Spinal cord (tissue), 10 donors: Measurements from ENCODE around the gene PAX2. TPM values are rescaled to one million over a fixed set of nuclear protein-coding genes. Genes with fewer than 3 reads are reported as not detected.

Experiments
- DNase-seq, 6 donors: peaks; one replicate each; pipeline versions ENCODE4 v3.0.0 to v3.0.0-alpha.2; 2013 to 2015; ENCODE audit warnings: low spot score in 6 of 6, low read depth in 4 of 6
- H3K27ac ChIP-seq: one replicate; pipeline ENCODE4 v1.5.1; 2013; ENCODE audit warnings: low read depth, low read length, control low read depth
- H3K27me3 ChIP-seq: one replicate; pipeline ENCODE4 v1.6.1; 2013; ENCODE audit warnings: low read length; ENCODE audit not compliant: control insufficient read depth, insufficient read depth
- H3K36me3 ChIP-seq: one replicate; pipeline ENCODE4 v1.6.1; 2013; ENCODE audit warnings: low read length; ENCODE audit not compliant: control insufficient read depth, insufficient read depth
- H3K4me1 ChIP-seq: one replicate; pipeline ENCODE4 v1.6.1; 2013; ENCODE audit warnings: low read length; ENCODE audit not compliant: control insufficient read depth, insufficient read depth
- H3K4me3 ChIP-seq: one replicate; pipeline ENCODE4 v1.5.1; 2013; ENCODE audit warnings: low read depth, low read length, control low read depth
- H3K9me3 ChIP-seq: one replicate; pipeline ENCODE4 v1.6.1; 2013; ENCODE audit warnings: low read length; ENCODE audit not compliant: control insufficient read depth, insufficient read depth
- WGBS: methylation state at CpG from one replicate; pipeline ENCODE4 v1.1.5; 2013; ENCODE audit warnings: missing lambda C conversion rate; ENCODE audit not compliant: insufficient coverage; 5-methylcytosine and 5-hydroxymethylcytosine counted together
- polyA plus RNA-seq, 2 donors: library from polyadenylated mRNA; unstranded; fragments of 120-200 nt; gene quantifications; one replicate each; pipeline ENCODE4 v1.2.1, GENCODE V29; 2013; ENCODE audit not compliant: insufficient read length in 2 of 2
- total RNA-seq, 2 donors: library from RNA; depleted of rRNA in 1 of 2; stranded (reverse); fragments of 120-200 nt in 1 of 2; fragments of >200 nt in 1 of 2; gene quantifications; one replicate each; pipeline versions ENCODE4 v1.2.3 to v1.2.4, GENCODE V29; 2013 to 2014
- donor health status: healthy.

PAX2 gene
- total and polyA plus RNA-seq, 4 donors: 1.9 to 54.8 (median 29.3) TPM

DNA sequence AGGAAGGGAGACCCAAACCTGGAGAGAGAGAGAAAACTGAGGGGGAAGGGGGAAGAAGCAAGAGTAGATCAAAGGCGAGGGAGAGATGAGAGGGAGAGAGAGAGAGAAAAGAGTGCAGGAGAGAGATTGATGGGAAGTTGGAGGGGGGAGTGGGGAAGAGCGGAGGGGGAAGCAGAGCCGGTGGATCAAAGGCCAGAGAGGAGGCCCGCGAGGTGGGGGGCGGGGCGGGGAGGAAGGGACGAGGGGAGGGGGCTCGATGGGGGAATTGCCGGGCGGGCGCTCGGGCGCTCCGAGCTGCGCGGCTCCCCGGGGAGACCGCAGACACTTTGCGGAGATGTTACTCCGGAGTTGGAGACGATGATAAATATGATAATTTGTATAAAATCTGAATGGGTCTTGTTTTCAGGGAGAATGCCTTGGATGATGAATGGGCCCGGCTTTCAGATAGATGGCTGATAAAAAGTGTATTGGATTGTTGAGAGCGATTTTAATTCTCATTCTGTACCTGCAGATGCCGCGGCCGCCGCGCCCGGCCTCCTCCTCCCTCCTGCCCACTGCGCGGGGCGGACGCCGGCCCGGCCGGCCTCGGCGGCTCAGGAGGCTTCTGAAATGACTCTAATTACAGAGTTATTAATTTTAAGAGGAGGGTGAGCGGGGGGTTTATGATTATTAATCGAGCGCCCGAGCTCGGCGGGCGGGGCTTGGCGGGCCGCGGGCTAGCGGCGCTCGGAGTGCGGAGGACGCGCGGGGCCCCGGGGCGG is 21.4 kb upstream of the PAX2 start:
- Histone ChIP-seq H3K4me3 (no peak overlapping the region), H3K9me3 (no peaks in the 10 kb centered on the region), H3K36me3 (no peaks in the 10 kb centered on the region), H3K27ac (no peak overlapping the region), H3K4me1 (peaks cover 5% of the 10 kb centered on the region), H3K27me3 (peaks cover 78% of the 10 kb centered on the region)
- under 1% methylated on average over 34 of the region's 58 CpGs for WGBS
- peak in 1 of 6 donors; percentile 45 for DNase-seq

- Histone ChIP-seq H3K9me3 (no peaks in the 10 kb centered on the region), H3K4me3 (no peak overlapping the region), H3K27me3 (peaks cover 84% of the 10 kb centered on the region), H3K27ac (no peak overlapping the region), H3K4me1 (peaks cover 11% of the 10 kb centered on the region), H3K36me3 (no peaks in the 10 kb centered on the region)
- WGBS: 2% methylated on average over 33 of the region's 33 CpGs
- no peak for DNase-seq
Observed at GRCh38 chr10:100724531-100725027, 20.8 kb upstream of the PAX2 start.

- H3K27ac ChIP-seq: no peak overlapping the region
- H3K4me3 ChIP-seq: no peak overlapping the region
- no peak for DNase-seq
- no peaks in the 10 kb centered on the region for H3K9me3 ChIP-seq
- 23% methylated on average over 5 of the region's 5 CpGs for WGBS
- no peaks in the 10 kb centered on the region for H3K36me3 ChIP-seq
- peaks cover 86% of the 10 kb centered on the region for H3K27me3 ChIP-seq
- H3K4me1 ChIP-seq: peaks cover 16% of the 10 kb centered on the region
Observed at GRCh38 chr10:100725071-100725471, 20.3 kb upstream of the PAX2 start.

- no peak overlapping the region for H3K4me3 ChIP-seq
- peaks cover 89% of the 10 kb centered on the region for H3K27me3 ChIP-seq
- H3K9me3 ChIP-seq: no peaks in the 10 kb centered on the region
- WGBS: no CpG with 5 or more reads among the region's 2 CpGs
- H3K4me1 ChIP-seq: peaks cover 25% of the 10 kb centered on the region
- H3K36me3 ChIP-seq: no peaks in the 10 kb centered on the region
- H3K27ac ChIP-seq: no peak overlapping the region
- no peak for DNase-seq
Observed at GRCh38 chr10:100725869-100726426, 19.4 kb upstream of the PAX2 start.

DNA sequence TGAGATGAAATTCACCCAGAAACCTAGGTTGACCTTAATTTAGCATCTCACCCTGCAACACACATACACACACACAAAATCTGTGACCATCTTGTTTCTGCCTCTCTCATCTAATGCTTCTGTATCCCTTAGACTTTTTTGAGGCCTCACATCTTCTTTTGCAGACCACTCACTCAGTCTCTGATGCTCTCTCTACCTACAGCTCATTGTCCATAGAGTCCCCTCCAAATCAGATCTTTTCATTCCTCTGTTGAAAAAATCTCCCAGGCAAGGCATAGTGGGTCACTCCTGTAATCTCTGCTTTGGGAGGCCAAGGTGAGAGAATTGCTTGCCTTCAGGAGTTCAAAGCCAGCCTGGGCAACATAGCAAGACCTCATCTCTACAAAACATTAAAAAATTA is 17.6 kb upstream of the PAX2 start:
- H3K9me3 ChIP-seq: no peaks in the 10 kb centered on the region

GRCh38 chr10:100728928-100729861 is 16.2 kb upstream of the PAX2 start:
- Histone ChIP-seq H3K36me3 (no peaks in the 10 kb centered on the region), H3K9me3 (no peaks in the 10 kb centered on the region), H3K4me3 (no peak overlapping the region), H3K27me3 (peaks cover 96% of the 10 kb centered on the region), H3K4me1 (peaks cover 34% of the 10 kb centered on the region), H3K27ac (no peak overlapping the region)
- WGBS: 2% methylated on average over 44 of the region's 44 CpGs
- peak in 2 of 6 donors; percentile 65 to 85 for DNase-seq

More for the DNA sequence above, 17.6 kb upstream of the PAX2 start:
- Histone ChIP-seq H3K27me3 (peaks cover 95% of the 10 kb centered on the region), H3K4me3 (no peak overlapping the region), H3K27ac (no peak overlapping the region), H3K4me1 (peaks cover 34% of the 10 kb centered on the region), H3K36me3 (no peaks in the 10 kb centered on the region)
- DNase-seq: no peak

DNA sequence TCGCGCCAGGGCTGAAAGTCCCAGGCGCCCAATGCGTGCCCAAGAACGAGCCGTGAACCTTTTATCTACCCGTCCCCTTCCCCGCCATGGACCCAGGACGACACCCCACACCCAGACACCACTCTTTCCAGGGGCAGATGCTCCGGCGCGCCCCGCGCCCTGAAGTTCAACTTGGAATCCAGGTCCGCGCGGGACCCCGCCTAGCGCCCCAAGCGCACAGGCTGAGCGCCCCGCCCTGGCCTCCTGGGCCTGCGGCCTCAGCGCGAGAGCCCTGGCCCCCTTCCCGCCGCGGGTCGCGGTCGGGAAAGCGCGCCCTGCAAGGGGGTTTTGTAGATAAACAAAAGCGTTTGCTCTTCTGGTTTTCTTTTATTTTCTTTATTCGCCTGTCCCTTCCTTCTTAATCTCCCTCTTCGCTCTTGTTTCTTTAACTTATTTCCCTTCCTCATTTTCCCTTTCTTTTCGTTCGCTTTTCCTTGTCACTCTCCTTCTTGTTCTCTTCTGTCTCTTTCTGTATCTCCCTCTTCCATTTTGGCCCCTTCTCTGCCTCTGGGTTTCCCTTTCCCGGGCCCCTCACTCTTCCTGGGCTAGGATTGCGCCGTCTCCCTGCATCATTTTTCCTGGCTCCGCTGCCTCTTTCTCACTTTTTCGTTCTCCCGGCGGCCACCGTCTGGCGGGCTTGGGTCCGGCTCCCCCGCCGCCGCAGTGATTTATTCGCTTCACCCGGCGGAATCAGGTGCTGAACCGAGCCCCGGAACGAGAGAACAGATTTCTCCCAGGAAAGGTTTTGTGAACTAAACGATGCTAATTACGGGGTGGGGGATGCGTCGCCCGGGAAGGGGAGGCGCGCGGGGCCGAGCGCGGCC is 15.3 kb upstream of the PAX2 start:
- H3K27ac ChIP-seq: no peak overlapping the region
- no peaks in the 10 kb centered on the region for H3K36me3 ChIP-seq
- DNase-seq: peak in 1 of 6 donors; percentile 47
- no peaks in the 10 kb centered on the region for H3K9me3 ChIP-seq
- WGBS: under 1% methylated on average over 67 of the region's 68 CpGs
- H3K4me3 ChIP-seq: no peak overlapping the region
- peaks cover 97% of the 10 kb centered on the region for H3K27me3 ChIP-seq
- peaks cover 33% of the 10 kb centered on the region for H3K4me1 ChIP-seq

- no peak overlapping the region for H3K4me3 ChIP-seq
- peaks cover 94% of the 10 kb centered on the region for H3K27me3 ChIP-seq
- H3K36me3 ChIP-seq: no peaks in the 10 kb centered on the region
- H3K27ac ChIP-seq: no peak overlapping the region
- WGBS: 4% methylated on average over 45 of the region's 49 CpGs
- peaks cover 37% of the 10 kb centered on the region for H3K4me1 ChIP-seq
- DNase-seq: peak in 1 of 6 donors; percentile 47
- H3K9me3 ChIP-seq: no peaks in the 10 kb centered on the region
Observed at GRCh38 chr10:100730725-100731406, 14.5 kb upstream of the PAX2 start.
